MM.1S (cell line): ENCODE data around the gene TNFSF4.

Experiments used
- EZH2 ChIP-seq: fragments of 300-600 bp; sonication (generic); optimal IDR thresholded peaks from 2 replicates; pipeline ENCODE3; 2017; ENCODE audit warnings: low read depth, mild to moderate bottlenecking, antibody characterized with exemption, low read length, mixed read lengths
- EZH2phosphoT487 ChIP-seq: fragments of 300-600 bp; sonication (generic); IDR thresholded peaks from 2 replicates; pipeline ENCODE4 v1.6.1; 2018; ENCODE audit warnings: antibody characterized with exemption, low read length
- TF ChIP-seq, protein P1 (sequence below): fragments of 300-600 bp; sonication (generic); IDR thresholded peaks from 2 replicates; pipeline ENCODE4 v1.5.1; 2016; ENCODE audit warnings: antibody characterized with exemption, low read length, mixed read lengths

GRCh38 chr1:173171152-173171551 lies 36.0 kb downstream of the TNFSF4 start:
- TF ChIP-seq, protein P1, sequence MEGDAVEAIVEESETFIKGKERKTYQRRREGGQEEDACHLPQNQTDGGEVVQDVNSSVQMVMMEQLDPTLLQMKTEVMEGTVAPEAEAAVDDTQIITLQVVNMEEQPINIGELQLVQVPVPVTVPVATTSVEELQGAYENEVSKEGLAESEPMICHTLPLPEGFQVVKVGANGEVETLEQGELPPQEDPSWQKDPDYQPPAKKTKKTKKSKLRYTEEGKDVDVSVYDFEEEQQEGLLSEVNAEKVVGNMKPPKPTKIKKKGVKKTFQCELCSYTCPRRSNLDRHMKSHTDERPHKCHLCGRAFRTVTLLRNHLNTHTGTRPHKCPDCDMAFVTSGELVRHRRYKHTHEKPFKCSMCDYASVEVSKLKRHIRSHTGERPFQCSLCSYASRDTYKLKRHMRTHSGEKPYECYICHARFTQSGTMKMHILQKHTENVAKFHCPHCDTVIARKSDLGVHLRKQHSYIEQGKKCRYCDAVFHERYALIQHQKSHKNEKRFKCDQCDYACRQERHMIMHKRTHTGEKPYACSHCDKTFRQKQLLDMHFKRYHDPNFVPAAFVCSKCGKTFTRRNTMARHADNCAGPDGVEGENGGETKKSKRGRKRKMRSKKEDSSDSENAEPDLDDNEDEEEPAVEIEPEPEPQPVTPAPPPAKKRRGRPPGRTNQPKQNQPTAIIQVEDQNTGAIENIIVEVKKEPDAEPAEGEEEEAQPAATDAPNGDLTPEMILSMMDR: no peak
- no peak for TF ChIP-seq EZH2
- TF ChIP-seq EZH2phosphoT487: no peak
